ENCODE data around the gene SLC28A3.

- TF ChIP-seq CTCF (conservative IDR thresholded peaks at IDR 0.05; ENCODE audit: low read depth, low read length) = no peak
- no peak for TF ChIP-seq EZH2 (IDR thresholded peaks at IDR 0.05; ENCODE audit: low read length, unreplicated experiment)
- no peak for TF ChIP-seq EZH2phosphoT487 (IDR thresholded peaks at IDR 0.05; ENCODE audit: borderline replicate concordance, low read length)
Observed at GRCh38 chr9:84339962-84340361, 596 bp downstream of the SLC28A3 start.
